GM21619 (cell line): ENCODE data around the gene RASL12.
"Not testable (repeated sequence)": the region's sequence is repeated elsewhere in the genome, so short reads cannot be mapped to it uniquely, and the experiment has no call there.

ENCODE experiments used
- ATAC-seq: cut with Tn5 transposase; IDR thresholded peaks from one replicate; pipeline ENCODE4 v1.9.1; 2021; ENCODE audit not compliant: unreplicated experiment

Gene RASL12

DNA sequence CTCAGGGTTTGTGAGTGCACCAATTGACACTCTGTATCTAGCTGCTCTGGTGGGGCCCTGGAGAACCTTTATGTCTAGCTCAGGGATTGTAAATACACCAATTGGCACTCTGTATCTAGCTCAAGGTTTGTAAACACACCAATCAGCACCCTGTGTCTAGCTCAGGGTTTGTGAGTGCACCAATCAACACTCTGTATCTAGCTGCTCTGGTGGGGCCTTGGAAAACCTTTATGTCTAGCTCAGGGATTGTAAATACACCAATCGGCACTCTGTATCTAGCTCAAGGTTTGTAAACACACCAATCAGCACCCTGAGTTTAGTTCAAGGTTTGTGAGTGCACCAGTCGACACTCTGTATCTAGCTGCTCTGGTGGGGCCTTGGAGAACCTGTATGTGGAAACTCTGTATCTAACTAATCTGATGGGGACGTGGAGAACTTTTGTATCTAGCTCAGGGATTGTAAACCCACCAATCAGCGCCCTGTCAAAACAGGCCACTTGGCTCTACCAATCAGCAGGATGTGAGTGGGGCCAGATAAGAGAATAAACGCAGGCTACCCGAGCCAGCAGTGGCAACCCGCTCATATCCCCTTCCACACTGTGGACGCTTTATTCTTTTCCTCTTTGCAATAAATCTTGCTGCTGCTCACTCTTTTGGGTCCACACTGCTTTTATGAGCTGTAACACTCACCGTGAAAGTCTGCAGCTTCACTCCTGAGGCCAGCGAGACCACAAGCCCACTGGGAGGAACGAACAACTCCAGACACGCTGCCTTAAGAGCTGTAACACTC is 8.0 kb upstream of the RASL12 start:
- not testable (repeated sequence) for ATAC-seq

DNA sequence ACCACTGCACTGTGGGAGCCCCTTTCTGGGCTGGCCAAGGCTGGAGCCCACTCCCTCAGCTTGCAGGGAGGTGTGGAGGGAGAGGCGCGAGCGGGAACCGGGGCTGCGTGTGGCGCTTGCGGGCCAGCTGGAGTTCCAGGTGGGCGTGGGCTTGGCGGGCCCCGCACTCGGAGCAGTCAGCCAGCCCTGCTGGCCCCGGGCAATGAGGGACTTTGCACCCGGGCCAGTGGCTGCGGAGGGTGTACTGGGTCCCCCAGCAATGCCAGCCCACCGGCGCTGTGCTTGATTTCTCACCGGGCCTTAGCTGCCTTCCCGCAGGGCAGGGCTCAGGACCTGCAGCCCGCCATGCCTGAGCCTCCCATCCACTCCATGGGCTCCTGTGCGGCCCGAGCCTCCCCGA is 7.2 kb upstream of the RASL12 start:
- not testable (repeated sequence) for ATAC-seq

DNA sequence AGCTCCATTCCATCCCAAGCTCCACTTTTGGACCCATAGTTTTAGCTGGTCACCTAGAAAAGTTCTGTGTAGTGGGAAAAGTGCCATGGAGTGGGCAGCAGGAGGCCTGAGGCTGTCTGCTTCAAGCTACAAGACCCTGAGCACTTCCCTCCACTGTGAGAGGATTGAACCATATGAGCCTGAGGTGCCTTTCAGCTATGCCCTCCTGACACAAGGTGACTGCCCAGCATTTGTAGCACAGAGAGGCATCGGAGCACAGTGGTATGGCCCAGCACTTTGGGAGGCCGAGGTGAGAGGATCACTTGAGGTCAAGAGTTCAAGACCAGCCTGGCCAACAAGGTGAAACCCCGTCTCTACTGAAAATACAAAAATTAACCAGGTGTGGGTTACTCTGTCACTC is 4.8 kb upstream of the RASL12 start:
- no peak for ATAC-seq

DNA sequence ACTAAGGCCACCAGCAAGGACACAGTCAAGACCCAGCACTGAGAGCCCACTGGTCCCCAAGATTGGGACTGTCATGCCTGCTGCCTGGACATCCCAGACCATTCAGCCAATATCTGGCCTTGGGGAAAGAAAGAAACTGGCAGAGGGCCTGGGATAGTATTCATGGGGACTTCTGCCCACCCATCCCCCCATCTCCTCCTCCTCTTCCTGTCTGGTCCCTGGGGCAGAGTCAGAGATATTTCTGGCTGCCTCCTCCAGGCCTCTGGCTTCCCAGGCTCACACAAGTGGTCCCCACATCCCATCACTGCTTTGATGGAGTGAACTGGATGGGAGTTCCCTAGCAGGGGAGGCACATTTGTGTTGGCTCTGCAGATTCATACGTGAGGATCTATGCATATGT is 4.2 kb upstream of the RASL12 start:
- no peak for ATAC-seq

DNA sequence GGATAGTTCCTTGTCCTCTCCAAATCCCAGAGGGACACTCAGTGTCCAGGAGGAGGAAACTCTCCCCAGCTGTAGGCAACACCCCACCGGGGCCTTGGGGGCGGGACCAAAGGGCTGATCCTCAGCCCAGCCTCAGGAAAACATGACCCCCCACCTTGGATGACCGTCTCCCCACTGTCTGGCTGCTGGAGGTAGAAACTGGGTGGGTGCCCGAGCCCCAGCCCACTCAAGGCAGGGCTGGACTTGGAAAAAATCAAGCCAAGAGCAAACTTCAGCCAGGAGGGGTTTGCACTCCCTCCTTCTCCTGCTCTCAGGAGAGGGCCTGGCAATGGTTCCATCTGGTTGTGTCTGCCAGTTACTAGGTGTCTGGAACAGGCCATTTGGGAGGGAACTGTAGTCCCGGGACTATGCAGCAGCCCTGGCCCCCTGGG is 3.6 kb upstream of the RASL12 start:
- ATAC-seq: no peak

DNA sequence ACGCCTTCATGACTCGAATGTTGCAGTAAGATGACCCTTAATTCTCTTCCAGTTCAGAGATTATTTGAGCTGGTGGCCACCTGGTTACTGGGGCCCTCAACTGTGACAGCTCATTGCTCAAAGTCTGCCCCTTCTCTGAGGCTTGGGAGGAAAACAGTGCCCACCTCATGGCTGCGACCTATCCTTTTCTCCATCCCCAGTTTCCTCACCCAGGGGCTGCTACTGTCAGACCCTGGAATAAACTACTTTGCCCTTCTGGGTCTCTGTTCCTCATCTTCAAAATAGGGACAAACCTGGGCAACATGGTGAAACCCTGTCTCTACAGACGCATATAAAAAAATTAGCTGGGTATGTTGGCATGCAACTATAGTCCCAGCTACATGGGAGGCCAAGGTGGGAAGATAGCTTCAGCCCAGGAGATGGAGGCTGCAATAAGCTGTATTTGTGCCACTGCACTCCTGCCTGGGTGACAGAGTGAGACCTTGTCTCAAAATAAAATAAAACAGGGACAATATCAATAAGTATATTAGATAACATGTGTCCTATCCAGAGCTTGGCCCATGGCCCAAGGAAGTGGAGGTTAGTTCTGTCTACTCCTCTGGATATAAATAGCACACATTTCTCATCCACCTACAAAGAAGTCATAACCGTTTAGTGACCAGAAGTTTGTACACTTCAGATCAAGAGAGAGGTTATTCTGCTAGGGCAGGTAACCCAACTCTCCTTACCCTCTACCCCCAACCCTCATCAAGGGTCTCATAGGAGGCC is 2.2 kb upstream of the RASL12 start:
- no peak for ATAC-seq

DNA sequence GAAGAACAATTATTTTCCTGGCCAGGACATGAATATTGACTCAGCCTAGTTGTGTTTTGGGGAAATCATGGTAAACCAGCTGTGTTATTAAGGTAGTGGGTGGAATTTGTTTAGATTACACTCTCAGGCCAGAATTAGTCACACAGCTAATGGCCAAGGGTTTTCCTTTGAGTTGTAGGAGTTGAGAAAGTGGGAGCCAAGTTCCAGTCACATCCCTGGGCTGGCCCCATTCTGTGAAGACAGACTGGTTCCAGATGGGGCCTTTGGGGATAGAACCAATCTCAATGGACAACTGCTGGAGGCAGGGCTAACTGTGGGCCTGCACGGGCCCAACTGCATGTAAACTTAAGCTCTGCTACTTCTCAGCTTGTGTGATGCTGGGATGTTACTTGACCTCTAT is 1.4 kb upstream of the RASL12 start:
- ATAC-seq: no peak

DNA sequence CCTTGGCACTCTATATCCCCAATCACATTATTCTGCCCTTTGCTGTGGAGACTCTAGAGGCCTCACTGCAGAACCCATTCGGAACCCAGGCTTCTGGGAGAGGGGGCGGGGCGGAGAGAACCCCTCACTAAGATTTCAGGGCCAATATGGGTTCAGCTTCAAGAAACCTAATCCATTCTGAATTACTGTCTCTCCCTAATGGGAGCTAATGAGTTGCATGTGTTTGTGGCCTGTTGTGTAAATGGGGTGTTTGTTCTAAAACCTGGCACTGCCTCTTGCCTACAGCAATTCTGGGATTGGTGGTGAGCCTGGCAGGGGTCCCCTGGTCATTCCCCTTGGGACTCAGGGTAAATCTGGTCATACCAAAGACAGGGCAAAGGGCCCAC is 605 bp upstream of the RASL12 start:
- no peak for ATAC-seq

DNA sequence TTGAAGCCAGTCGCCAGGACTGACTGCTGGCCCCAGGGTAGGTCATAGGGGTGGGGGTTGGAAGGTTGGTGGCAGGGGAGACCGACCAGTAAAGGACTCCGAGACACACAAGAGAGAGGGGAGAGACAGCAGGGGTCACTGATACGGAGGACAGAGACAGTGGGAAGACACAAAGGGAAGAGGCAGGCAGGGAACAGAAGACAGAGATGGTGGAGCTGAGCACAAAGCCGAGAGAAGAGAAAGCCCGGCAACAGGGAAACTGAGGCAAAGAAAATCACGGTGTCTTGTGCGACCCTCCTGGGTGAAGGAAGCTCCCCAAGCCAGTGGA is 510 bp downstream of the RASL12 start:
- no peak for ATAC-seq

DNA sequence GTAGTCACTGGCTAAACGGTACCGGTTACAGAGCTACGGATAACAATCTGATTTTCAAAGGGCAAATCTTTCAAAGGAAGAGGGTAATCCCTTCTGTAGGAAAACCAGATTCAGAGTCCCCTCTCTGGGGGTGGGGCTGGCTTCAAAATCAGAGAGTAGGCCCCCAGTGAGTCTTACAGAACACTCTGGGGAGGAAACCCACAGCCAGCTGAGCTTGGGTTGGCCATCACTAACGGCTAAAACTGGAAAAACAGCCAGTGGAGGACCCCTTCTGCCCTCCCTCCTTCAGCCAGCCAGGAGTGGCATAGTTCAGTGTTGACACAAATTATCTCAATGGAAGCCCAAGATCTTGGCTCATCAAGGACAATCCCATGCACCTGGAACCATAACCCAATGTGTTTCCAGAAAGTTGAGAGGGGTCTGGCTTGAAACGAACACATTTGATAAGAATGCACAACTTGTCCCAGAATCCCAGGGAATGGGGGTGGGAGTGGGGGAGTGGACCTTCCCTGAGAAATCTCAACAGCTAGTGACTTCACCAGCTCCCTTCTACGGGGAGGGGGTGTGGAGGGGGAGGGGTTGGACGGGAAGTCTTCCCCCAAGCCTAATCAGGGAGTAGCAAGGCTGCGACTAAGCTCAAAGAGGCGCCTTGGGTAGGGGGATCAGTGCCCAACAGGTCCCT is 1.0 kb downstream of the RASL12 start:
- no peak for ATAC-seq

DNA sequence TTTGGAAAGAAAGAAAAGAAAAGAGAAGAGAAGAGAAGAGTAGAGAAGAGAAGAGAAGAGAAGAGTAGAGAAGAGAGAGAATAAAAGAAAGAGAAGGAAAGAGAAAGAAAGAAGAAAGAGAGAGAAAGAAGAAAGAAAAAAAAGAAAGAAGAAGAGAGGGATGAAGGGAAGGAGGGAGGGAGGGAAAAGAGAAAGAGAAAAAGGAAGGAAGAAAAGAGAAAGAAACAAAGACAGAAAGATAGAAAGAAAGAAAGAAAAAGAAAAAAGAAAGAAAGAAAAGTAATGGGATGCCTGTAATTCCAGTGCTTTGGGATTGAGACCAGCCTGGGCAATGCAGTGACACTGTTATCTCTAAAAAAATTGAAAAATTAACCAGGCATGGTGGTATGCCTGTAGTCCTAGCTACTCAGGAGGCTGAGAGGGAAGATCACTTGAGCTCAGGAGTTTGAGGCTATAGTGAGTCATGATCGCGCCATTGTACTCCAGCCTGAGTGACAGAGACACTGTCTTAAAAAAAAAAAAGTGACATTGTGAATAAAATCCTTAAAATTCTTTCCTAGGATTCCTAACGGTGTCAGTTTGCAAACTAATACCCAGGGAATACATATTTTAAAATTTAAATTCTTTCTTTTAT is 1.7 kb downstream of the RASL12 start:
- ATAC-seq: no peak

DNA sequence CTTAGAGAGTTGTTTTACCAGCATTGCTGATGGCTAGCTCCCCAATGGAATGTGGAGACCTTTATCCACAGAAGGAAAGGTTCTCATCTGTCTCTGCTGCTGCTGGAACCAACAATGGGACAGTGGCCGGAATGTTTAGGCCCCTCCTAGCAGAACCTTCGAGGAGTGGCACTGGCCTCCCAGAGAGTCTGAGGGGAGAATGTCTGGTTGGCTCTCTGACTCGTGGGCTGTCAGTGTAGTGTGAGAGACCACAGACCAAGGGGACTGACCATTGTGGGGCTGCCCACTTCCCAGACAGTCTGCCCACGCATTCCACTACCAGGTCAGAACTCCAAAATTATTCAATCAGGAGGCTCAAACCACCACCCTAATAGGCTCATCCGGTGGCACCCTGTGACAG is 5.1 kb downstream of the RASL12 start:
- ATAC-seq: no peak

DNA sequence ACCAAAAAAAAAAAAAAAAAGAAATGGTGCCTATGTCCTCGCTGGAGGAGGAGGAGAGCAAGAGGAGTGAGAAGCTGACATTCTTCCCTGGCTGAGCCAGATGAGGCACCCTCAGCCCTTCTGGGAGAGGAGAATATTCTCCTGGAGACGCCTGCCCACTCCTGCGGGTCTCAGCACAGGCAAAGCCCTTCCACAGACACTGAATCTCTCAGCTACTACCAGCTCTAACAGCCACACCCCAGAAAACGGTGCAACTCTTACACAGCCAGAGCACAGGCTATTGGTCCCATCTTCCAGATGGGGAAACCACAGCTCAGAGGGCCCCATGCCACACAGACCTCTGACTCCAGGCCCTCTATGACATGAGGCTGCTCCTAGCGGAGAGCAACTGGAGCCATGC is 5.7 kb downstream of the RASL12 start:
- no peak for ATAC-seq

DNA sequence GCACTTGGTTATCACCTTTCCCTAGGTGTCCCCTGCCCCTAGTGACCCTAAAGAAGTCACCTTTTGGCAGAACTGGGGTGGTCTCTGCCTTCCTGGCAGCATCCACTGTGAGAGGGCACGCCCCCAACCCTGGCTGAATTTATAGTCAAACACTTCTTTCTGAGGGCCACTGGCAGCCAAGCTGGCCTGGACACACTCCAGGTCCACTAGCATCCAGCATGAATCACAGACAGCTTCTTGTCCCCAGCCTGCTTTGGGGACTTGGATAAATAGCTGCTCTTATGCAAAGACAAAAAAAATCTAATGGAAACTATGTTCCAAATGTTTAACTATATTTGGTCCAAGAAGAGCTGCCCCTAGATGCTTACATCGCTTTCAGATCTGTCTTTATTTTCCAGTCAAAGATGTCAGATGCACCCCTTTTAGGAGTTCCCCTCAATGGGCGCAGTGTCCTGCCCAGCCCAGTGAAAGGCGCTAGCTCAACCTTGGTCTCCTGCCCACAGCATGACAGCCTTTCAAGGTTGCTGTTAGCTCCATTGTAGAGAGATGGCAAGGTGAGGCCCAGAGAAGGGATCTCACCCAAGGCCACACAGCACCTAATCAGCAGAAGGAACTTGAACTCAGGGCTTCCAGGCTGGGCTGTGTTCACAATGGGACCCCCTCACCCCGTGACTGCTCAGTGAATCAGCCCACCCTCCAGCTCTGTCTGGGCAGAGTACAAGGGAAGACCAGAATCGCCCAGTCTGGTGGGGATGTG is 7.0 kb downstream of the RASL12 start:
- ATAC-seq: no peak

DNA sequence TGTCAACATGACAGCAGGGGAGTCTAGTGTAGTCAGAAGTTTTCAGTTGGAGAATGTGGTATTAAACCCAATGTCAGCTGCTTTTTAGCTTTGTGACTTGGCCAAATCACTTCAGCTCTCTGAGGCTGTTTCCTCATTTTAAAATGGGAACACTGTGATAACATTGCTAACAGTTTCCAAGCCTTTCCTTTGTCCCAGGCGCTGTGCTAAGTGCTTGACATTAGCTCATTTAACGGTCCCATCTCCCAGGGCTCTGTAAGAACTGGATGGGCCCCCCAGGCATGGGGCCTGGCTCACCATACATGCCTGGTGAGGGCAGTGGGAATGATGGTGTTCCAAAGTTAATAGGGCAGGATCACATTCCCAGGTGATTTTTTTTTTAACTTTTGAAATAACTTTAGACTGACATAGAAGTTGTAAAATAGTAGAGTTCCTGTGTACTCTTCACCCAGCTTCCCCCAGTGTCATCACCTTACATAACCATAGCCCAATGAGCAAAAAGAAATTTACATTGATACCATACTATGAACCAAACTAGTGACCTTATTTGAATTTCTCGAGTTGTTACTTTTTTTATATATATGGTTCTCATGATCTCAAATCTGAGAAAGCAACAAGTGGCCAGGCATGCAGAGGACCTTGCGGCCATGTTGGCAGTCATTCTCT is 7.7 kb downstream of the RASL12 start:
- no peak for ATAC-seq

DNA sequence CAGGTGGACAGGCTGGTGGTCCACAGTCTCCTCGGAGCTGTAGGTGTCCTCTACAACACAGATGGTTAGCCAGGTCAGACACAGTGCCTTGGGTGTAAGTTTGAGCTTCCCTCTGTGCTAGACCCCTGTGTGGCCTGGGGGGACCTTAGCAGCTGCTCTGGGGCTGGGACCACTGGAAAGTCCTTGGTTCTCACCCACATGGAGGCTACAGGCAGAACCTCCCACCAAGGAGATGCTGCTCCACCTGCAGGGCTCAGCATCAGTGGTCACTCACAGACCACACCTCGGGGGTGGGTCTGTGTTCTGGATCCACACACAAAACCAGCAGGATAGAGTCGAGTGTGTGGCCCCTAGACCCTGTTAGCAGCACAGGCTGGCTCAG is 8.4 kb downstream of the RASL12 start:
- ATAC-seq: no peak

DNA sequence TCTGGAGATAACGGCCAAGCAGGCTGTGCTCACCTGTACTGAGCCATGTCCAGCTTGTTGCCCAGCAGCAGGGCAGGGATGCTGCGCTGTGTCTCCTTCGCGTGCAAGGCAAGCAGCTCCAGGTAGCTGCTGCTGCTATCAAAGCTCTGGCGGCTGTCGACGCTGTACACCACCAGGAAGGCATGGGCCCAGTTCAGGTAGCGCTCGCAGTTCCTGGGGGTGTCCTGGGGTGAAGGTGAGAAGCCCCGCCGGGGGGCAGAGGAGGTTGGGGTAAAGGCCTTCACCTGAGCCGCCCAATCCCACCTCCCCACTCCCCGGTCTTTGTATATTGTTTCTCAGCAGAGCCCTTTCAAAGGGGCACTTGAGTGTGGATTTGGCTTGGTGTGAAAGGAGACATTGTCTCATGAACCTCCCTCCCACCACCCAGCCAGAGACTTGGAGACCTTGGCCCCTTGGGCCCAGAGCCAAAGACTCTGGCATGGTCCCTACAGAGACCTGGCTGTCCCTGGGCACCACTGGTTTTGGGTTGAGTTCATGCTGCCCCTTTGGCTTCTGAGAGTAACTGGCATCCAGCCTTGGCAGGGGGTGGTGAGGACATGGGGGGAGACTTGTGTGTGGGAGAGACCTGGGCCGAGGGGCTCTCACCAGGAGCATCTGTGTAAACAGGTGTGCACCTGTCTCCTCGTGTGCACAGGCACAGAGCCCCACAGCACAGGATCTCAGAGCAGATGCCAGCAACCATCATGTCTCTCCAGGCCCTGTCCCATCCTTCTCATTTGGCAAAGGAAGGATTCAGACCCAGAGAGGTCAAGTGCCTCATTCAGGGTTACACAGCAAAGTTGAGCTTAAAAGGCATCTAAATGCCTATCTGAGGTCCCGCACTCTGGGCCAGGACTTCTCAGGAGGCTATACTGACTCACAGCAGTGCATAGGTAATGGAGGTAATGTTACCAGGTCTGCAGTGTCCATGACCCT is 9.1 kb downstream of the RASL12 start:
- ATAC-seq: no peak

DNA sequence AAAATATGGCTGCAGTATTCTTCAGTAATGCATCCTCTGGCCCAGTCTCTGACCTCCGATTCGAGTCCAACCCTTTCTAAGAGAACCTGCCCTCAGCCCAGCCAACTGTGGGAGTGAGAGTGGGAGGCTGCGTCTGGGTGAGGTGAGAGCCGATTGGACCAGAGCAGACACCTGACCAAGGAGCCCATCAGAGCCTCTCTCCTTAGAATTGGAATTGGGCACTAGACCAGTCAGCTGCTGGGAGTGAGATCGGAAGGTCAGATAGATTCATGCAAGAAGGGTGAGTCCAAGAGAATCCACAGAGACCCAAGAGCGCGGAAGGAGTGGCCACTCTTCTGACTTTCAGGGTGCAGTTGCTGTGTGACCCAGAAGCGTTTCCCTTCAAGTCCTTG is 10.2 kb downstream of the RASL12 start:
- ATAC-seq: no peak

DNA sequence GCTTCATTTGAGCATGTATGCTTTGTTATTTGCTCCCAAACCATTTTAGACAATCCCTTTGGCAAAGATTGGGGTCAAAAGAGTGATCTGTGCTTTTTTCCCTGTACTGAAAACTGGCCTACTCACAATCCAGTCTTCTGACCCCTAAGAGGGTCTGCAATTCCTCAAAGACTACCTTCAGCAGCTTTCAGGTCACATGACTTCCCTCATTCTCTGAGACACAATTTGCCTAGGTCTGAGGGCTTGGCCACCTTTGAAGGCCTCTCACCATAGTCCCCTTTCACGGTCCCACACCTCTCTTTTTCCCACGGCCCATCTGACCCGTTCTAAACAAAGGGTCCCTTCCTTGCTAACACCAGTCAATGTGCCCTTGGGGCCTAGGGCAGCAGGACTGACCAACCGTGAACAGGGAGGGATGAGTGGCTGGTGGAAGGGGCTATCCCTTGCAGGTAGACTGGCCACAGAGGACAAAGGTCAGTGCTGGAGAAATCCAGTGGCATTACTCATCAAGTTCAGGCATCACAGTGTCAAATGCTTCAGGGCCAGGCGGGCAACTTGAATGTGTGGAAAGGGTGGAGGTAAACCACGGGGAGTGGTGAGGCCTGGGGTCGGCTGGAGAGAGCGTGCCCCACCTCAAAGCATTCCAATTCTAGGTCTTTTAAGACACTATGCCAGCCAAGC is 10.8 kb downstream of the RASL12 start:
- no peak for ATAC-seq
